Measurements from ENCODE around the gene DBT. TPM values are rescaled to one million over a fixed set of nuclear protein-coding genes. Genes with fewer than 3 reads are reported as not detected.

The DBT gene
- total RNA-seq, 1 experiment from 2014 or later = 14.0 TPM

GRCh38 chr1:100183370-100183769 is 66.3 kb downstream of the DBT start:
- intact Hi-C loops (cut with micrococcal nuclease) = no loop called here
- Histone ChIP-seq H3K36me3 (ENCODE audit: control insufficient read depth in 1 of 2, insufficient read depth in 2 of 2, low read length in 2 of 2) (no peaks in the 10 kb centered on the region), H2AFZ (ENCODE audit: low read depth, low read length, poor library complexity, severe bottlenecking) (no peak overlapping the region), H3K9me3 (ENCODE audit: control insufficient read depth in 1 of 2, insufficient read depth in 1 of 2, low read depth in 1 of 2, low read length in 2 of 2) (no peaks in the 10 kb centered on the region), H4K20me1 (ENCODE audit: insufficient read depth) (no peaks in the 10 kb centered on the region), H3K27me3 (ENCODE audit: insufficient read depth, low read length) (no peaks in the 10 kb centered on the region), H3K4me3 (replicated peaks in 1 of 2; ENCODE audit: low read depth in 1 of 2, low read length in 2 of 2) (no peak overlapping the region), H3K4me2 (ENCODE audit: low read length) (no peak overlapping the region), H3K4me1 (ENCODE audit: control insufficient read depth in 1 of 2, insufficient read depth in 2 of 2, low read length in 2 of 2) (no peaks in the 10 kb centered on the region), H3K9me2 (ENCODE audit: insufficient read depth) (no peaks in the 10 kb centered on the region), H3K27ac (ENCODE audit: low read depth, low read length) (no peak overlapping the region), H3K79me2 (ENCODE audit: insufficient read depth, low read length) (no peaks in the 10 kb centered on the region), H3K9ac (ENCODE audit: low read length) (no peak overlapping the region)
- RAD21 ChIA-PET (ENCODE audit: low non-redundant PET in 1 of 2, low total read pairs in 2 of 2, uncharacterized antibody in 2 of 2, unreplicated experiment in 2 of 2) = no interaction called here
- TF ChIP-seq EGR1 (IDR thresholded peaks at IDR 0.05; ENCODE audit: low read depth) (no peak), TCF7L2 (IDR thresholded peaks at IDR 0.05; ENCODE audit: borderline replicate concordance, extremely low read depth, insufficient read depth, insufficient read length) (no peak), REST (IDR thresholded peaks at IDR 0.05; ENCODE audit: low read depth) (no peak), SRF (IDR thresholded peaks at IDR 0.05; ENCODE audit: low read depth) (no peak), CBX3 (IDR thresholded peaks at IDR 0.05; ENCODE audit: low read depth) (no peak), ZBTB33 (IDR thresholded peaks at IDR 0.05; ENCODE audit: extremely low read depth, insufficient replicate concordance, low read length) (no peak), RAD21 (IDR thresholded peaks at IDR 0.05; ENCODE audit: low read depth) (no peak)
- ATAC-seq = no peak
- CTCF ChIA-PET = no interaction called here
- no peak for DNase-seq (ENCODE audit: low read depth, low spot score)
- POLR2A ChIA-PET = no interaction called here
- BruUV-seq (replicated peaks) = no TSS peak

Measured in HCT116 (cell line).